Pancreas (tissue), 10 donors: ENCODE results near the gene UPP2. TPM values are rescaled to one million over a fixed set of nuclear protein-coding genes. Genes with fewer than 3 reads are reported as not detected.

Experiments used
- ATAC-seq, 4 donors: fragments of 200-7000 bp; cut with Tn5 transposase; one replicate each; pipeline versions ENCODE4 v1.8.0 to v1.9.1; 2020; ENCODE audit warnings: mild to moderate bottlenecking in 4 of 4, moderate library complexity in 4 of 4
- DNase-seq, 6 donors: peaks; one replicate each; pipeline ENCODE4 v3.0.0-alpha.2; 2020
- FAIRE-seq: peaks from 2 replicates; lab custom pipeline; 2012; peaks lifted over from hg19 to GRCh38; lab: Jason Lieb, UNC
- H3K27ac ChIP-seq, 4 donors: fragments of 200-600 bp; sonication (generic); 1 replicate in 3 of 4; 2 replicates in 1 of 4; pipeline versions ENCODE4 v1.5.0 to v1.8.0; 2020
- H3K27me3 ChIP-seq, 4 donors: fragments of 200-600 bp; one replicate each; pipeline ENCODE4 v1.8.0; 2021
- H3K36me3 ChIP-seq, 3 donors: fragments of 200-600 bp; sonication (generic) in 1 of 3; one replicate each; pipeline versions ENCODE4 v1.5.0 to v1.8.0; 2020 to 2021
- H3K4me1 ChIP-seq, 3 donors: fragments of 200-600 bp; one replicate each; pipeline ENCODE4 v1.8.0; 2021
- H3K4me3 ChIP-seq, 4 donors: fragments of 200-600 bp; sonication (generic) in 2 of 4; one replicate each; pipeline versions ENCODE4 v1.5.0 to v1.8.0; 2020 to 2021
- H3K9me3 ChIP-seq, 4 donors: fragments of 200-600 bp; one replicate each; pipeline ENCODE4 v1.8.0; 2021
- CTCF ChIP-seq, 4 donors: fragments of 200-600 bp; sonication (generic) in 3 of 4; IDR thresholded peaks; one replicate each; pipeline versions ENCODE4 v1.5.0 to v1.8.0; 2021; ENCODE audit warnings: antibody characterized with exemption in 4 of 4
- WGBS, 2 donors: extraction: QIAGEN DNeasy Blood & Tissue Kit; methylation state at CpG; one replicate each; pipeline ENCODE4 v1.1.7; 2013; 5-methylcytosine and 5-hydroxymethylcytosine counted together
- intact Hi-C, 3 donors: fragments of 100-400 bp; cut with DNase I; formaldehyde crosslinking; loops; one replicate each; pipeline versions ENCODE4 v1.11.1 to v1.14.2; 2022
- polyA plus RNA-seq, 2 donors: library from polyadenylated mRNA; stranded (reverse); fragments of 200-250 nt; gene quantifications; one replicate each; pipeline ENCODE4 v1.2.3, GENCODE V29; 2013
- total RNA-seq, 6 donors: library from RNA; stranded (reverse); fragmentation: NEBNext Ultra II Directional in 4 of 6; extraction: Animal tissue kit (Norgen Biotek cat#: 25700) in 4 of 6; gene quantifications; one replicate each; pipeline versions ENCODE4 v1.2.1 to v1.2.4, GENCODE V29; 2021 to 2023
- donor health status: healthy with polysubstance abuse.
- donor health status: DM: no; HTN: no; CAD: no; lungs with moderate emphysema.
- donor health status: DM: no; HTN: no; CAD: no.
- donor health status: control.
- donor health status: control.
- donor health status: Bipolar disorder and iron deficiency.
- donor health status: DM: yes; HTN: yes; CAD: no.
- donor health status: DM: no; HTN: no; CAD: no.
- donor health status: DM: no; HTN: no; CAD: no.
- donor health status: DM: yes; HTN: yes; CAD: no.

The UPP2 gene
- total and polyA plus RNA-seq, 8 donors = not detected

- no peaks in the 10 kb centered on the region for H3K27me3 ChIP-seq
Measured at GRCh38 chr2:158100411-158100810, 1.3 kb upstream of the UPP2 start.

GRCh38 chr2:158102446-158102845 lies 770 bp downstream of the UPP2 start:
- H3K27ac ChIP-seq = no peak overlapping the region
- FAIRE-seq = no peak

More at GRCh38 chr2:158100411-158100810, 1.3 kb upstream of the UPP2 start:
- 62 to 66% methylated on average over 1 of the region's 1 CpG for WGBS, 2 donors
- Histone ChIP-seq H3K27ac (no peak overlapping the region), H3K36me3 (no peaks in the 10 kb centered on the region), H3K4me3 (no peak overlapping the region), H3K9me3 (no peaks in the 10 kb centered on the region), H3K4me1 (no peaks in the 10 kb centered on the region)
- ATAC-seq (no peak), DNase-seq (no peak), FAIRE-seq (no peak)
- TF ChIP-seq CTCF (IDR thresholded peaks at IDR 0.05) = no peak
- intact Hi-C loops = no loop called here

GRCh38 chr2:158103411-158104012 lies 1.8 kb downstream of the UPP2 start:
- Histone ChIP-seq H3K9me3 (no peaks in the 10 kb centered on the region), H3K36me3 (no peaks in the 10 kb centered on the region), H3K27ac (no peak overlapping the region), H3K27me3 (no peaks in the 10 kb centered on the region), H3K4me1 (no peaks in the 10 kb centered on the region), H3K4me3 (no peak overlapping the region)
- WGBS, 2 donors = 74 to 75% methylated on average over 3 of the region's 3 CpGs
- ATAC-seq (no peak), DNase-seq (no peak), FAIRE-seq (no peak)
- no peak for TF ChIP-seq CTCF (IDR thresholded peaks at IDR 0.05)
- intact Hi-C loops = no loop called here

More at GRCh38 chr2:158102446-158102845, 770 bp downstream of the UPP2 start:
- no peak for TF ChIP-seq CTCF (IDR thresholded peaks at IDR 0.05)
- no peak for DNase-seq
- Histone ChIP-seq H3K27me3 (no peaks in the 10 kb centered on the region), H3K9me3 (no peaks in the 10 kb centered on the region), H3K4me3 (no peak overlapping the region), H3K4me1 (no peaks in the 10 kb centered on the region), H3K36me3 (no peaks in the 10 kb centered on the region)
- intact Hi-C loops = no loop called here
- ATAC-seq = no peak
- WGBS, 2 donors = 83 to 84% methylated on average over 1 of the region's 1 CpG

GRCh38 chr2:158104903-158105302 lies 3.2 kb downstream of the UPP2 start:
- intact Hi-C loops = no loop called here
- H3K4me1 ChIP-seq = no peaks in the 10 kb centered on the region
- H3K4me3 ChIP-seq = no peak overlapping the region
- H3K27me3 ChIP-seq = no peaks in the 10 kb centered on the region
- no peak for TF ChIP-seq CTCF (IDR thresholded peaks at IDR 0.05)
- H3K27ac ChIP-seq = no peak overlapping the region
- DNase-seq = no peak
- no peaks in the 10 kb centered on the region for H3K9me3 ChIP-seq
- no peak for ATAC-seq
- 61 to 67% methylated on average over 4 to 5 of the region's 5 CpGs for WGBS, 2 donors
- no peaks in the 10 kb centered on the region for H3K36me3 ChIP-seq
- FAIRE-seq = no peak

GRCh38 chr2:158112992-158113391 lies 11.3 kb downstream of the UPP2 start:
- no peaks in the 10 kb centered on the region for H3K27me3 ChIP-seq

More at GRCh38 chr2:158112992-158113391, 11.3 kb downstream of the UPP2 start:
- no peak for FAIRE-seq
- Histone ChIP-seq H3K36me3 (no peaks in the 10 kb centered on the region), H3K27ac (no peak overlapping the region), H3K9me3 (no peaks in the 10 kb centered on the region), H3K4me1 (no peaks in the 10 kb centered on the region), H3K4me3 (no peak overlapping the region)
- intact Hi-C loops = no loop called here
- WGBS, 2 donors = 78 to 84% methylated on average over 4 of the region's 4 CpGs
- no peak for TF ChIP-seq CTCF (IDR thresholded peaks at IDR 0.05)
- no peak for DNase-seq
- ATAC-seq = no peak
